ENCODE results near the gene SLC38A8. TPM values are rescaled to one million over a fixed set of nuclear protein-coding genes. Genes with fewer than 3 reads are reported as not detected.

SLC38A8 gene
- total RNA-seq, 1 donor from 2014 or later: not detected

GRCh38 chr16:84068041-84068440 lies 25.4 kb upstream of the SLC38A8 start:
- H3K36me3 ChIP-seq (ENCODE audit: control insufficient read depth, insufficient read depth, low read length): peaks cover 10% of the 10 kb centered on the region
- DNase-seq (ENCODE audit: low read depth): no peak
- H3K27me3 ChIP-seq (ENCODE audit: control insufficient read depth, insufficient read depth, low read length): no peaks in the 10 kb centered on the region
- TF ChIP-seq CTCF (IDR thresholded peaks at IDR 0.05; ENCODE audit: insufficient read depth, low read length, poor library complexity, severe bottlenecking): no peak
- H3K4me3 ChIP-seq (ENCODE audit: low read depth, low read length): no peak overlapping the region

GRCh38 chr16:84067640-84068039 lies 25.0 kb upstream of the SLC38A8 start:
- TF ChIP-seq CTCF (IDR thresholded peaks at IDR 0.05; ENCODE audit: insufficient read depth, low read length, poor library complexity, severe bottlenecking): no peak
- H3K36me3 ChIP-seq (ENCODE audit: control insufficient read depth, insufficient read depth, low read length): peaks cover 10% of the 10 kb centered on the region
- no peak for DNase-seq (ENCODE audit: low read depth)

GRCh38 chr16:84065536-84066132 lies 23.0 kb upstream of the SLC38A8 start:
- peaks cover 8% of the 10 kb centered on the region for H3K36me3 ChIP-seq (ENCODE audit: control insufficient read depth, insufficient read depth, low read length)
- peak; percentile 14 for DNase-seq (ENCODE audit: low read depth)
- peak; percentile 83 for TF ChIP-seq CTCF (IDR thresholded peaks at IDR 0.05; ENCODE audit: insufficient read depth, low read length, poor library complexity, severe bottlenecking)
- H3K27me3 ChIP-seq (ENCODE audit: control insufficient read depth, insufficient read depth, low read length): no peaks in the 10 kb centered on the region
- no peak overlapping the region for H3K4me3 ChIP-seq (ENCODE audit: low read depth, low read length)

More at GRCh38 chr16:84067640-84068039, 25.0 kb upstream of the SLC38A8 start:
- Histone ChIP-seq H3K4me3 (ENCODE audit: low read depth, low read length) (no peak overlapping the region), H3K27me3 (ENCODE audit: control insufficient read depth, insufficient read depth, low read length) (no peaks in the 10 kb centered on the region)

- no peak for DNase-seq (ENCODE audit: low read depth)
- Histone ChIP-seq H3K4me3 (ENCODE audit: low read depth, low read length) (no peak overlapping the region), H3K27me3 (ENCODE audit: control insufficient read depth, insufficient read depth, low read length) (no peaks in the 10 kb centered on the region), H3K36me3 (ENCODE audit: control insufficient read depth, insufficient read depth, low read length) (peaks cover 4% of the 10 kb centered on the region)
- no peak for TF ChIP-seq CTCF (IDR thresholded peaks at IDR 0.05; ENCODE audit: insufficient read depth, low read length, poor library complexity, severe bottlenecking)
These were observed 21.4 kb upstream of the SLC38A8 start for GRCh38 chr16:84063980-84064379.

GRCh38 chr16:84062734-84063640 lies 20.4 kb upstream of the SLC38A8 start:
- peaks cover 4% of the 10 kb centered on the region for H3K36me3 ChIP-seq (ENCODE audit: control insufficient read depth, insufficient read depth, low read length)
- peak; percentile 12 for DNase-seq (ENCODE audit: low read depth)
- no peaks in the 10 kb centered on the region for H3K27me3 ChIP-seq (ENCODE audit: control insufficient read depth, insufficient read depth, low read length)
- no peak overlapping the region for H3K4me3 ChIP-seq (ENCODE audit: low read depth, low read length)
- peak; percentile 92 for TF ChIP-seq CTCF (IDR thresholded peaks at IDR 0.05; ENCODE audit: insufficient read depth, low read length, poor library complexity, severe bottlenecking)
